HG03066 (cell line): ENCODE results near the gene EGFLAM.
"Not testable (repeated sequence)": the region's sequence is repeated elsewhere in the genome, so short reads cannot be mapped to it uniquely, and the experiment has no call there.

Experiments used
- ATAC-seq: cut with Tn5 transposase; IDR thresholded peaks from one replicate; pipeline ENCODE4 v1.9.1; 2021; ENCODE audit warnings: low read depth; ENCODE audit not compliant: unreplicated experiment

The EGFLAM gene

DNA sequence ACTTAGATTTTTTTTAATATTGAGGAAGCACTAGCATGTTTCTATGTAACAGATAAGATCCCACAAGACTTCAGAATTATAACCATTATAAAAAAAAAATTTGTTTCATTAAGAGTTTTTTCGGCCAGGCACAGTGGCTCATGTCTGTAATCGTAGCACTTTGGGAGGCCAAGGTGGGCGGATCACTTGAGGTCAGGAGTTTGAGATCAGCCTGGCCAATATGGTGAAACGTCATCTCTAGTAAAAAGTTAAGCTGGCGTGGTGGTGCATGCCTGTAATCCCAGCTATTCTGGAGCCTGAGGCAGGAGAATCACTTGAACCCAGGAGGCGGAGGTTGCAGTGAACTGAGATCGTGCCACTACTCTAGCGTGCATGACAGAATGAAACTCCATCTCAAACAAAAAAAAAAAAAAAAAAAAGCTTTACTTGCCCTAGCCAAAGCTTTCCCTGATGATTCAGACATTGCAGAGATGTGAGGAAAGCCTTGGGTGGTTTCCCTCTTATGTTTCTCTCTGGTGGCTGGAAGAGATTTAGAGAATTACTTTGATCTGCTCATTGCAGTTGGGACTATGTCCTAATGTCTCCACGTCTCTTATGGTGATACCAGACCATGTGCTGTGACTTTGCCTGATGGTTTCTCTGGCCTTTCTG, 65.4 kb downstream of the EGFLAM start:
- no peak for ATAC-seq

DNA sequence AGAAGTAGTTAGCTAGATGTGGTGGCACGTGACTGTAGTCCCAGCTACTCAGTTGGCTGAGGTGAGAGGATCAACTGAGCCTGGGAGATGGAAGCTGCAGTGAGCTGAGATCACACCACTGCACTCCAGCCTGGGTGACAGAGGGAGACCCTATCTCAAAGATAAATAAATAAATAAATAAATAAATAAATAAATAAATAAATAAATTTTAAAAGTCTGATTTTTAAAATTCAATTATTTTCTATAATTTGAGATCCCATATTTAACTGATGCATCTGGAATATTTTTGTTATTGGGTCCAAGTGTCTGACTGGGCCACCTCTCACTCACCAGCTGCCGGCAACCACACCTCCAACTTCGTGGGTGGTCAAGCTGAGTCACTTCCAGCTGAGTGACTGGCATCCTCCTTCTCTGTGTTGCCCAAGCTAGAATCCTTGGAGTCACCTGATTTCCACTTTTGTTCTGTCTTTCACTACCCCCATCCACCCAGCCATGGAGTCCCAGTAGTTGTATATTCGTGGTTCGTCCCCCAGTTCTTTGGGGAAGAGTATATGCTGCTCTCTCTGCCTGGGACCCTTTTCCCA, 70.9 kb downstream of the EGFLAM start:
- no peak for ATAC-seq

DNA sequence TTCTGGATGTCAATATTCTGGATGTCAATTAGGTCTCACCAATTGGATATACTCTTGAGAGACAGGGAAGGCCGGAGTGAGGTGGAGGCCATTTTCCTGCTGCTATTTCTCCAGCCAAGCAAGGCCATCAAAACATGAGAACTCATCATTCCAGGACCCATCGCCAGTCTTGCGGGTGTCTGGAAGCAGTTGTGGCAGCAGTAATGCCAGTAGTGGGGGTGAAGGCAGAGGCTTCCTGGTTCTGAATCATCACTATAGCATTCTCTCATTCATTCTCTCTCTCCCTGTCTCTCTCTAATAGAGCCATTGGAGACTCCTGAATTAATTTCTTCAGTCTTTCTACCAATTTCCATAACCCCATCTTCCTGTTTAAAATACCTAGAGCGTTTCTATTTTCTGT, 71.8 kb downstream of the EGFLAM start:
- no peak for ATAC-seq

DNA sequence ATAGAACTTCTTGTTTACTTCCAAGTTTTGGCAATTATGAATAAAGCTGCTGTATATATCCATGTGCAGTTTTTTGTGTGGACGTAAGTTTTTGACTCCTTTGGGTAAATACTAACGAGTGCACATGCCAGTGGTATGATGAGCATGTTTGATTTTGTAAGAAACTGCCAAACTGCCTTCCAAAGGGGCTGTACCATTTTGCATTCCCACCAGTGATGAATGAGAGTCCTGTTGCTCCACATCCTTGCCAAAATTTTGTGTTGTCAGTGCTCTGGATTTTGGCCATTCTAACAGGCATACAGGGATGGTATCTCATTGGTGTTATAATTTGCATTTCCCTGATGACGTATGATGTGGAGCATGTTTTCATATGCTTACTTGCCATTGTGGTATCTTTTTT, 73.5 kb downstream of the EGFLAM start:
- ATAC-seq: no peak

DNA sequence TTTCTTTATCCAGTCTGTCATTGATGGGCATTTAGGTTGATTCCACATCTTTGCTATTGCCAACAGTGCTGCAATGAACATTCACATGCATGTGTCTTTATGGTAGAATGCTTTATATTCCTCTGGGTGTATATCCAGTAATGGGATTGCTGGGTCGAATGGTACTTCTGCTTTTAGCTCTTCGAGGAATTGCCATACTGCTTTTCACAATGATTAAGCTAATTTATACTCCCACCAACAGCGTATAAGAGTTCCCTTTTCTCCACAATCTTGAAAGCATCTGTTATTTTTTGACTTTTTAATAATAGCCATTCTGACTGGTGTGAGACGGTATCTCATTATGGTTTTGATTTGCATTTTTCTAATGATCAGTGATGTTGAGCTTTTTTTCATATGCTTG, 74.8 kb downstream of the EGFLAM start:
- not testable (repeated sequence) for ATAC-seq

- ATAC-seq: no peak
Observed at GRCh38 chr5:38338455-38338854, 80.1 kb downstream of the EGFLAM start.

- ATAC-seq: no peak
Observed at GRCh38 chr5:38339446-38339845, 81.1 kb downstream of the EGFLAM start.

GRCh38 chr5:38341056-38341455, 82.7 kb downstream of the EGFLAM start:
- ATAC-seq: no peak

GRCh38 chr5:38341641-38342040, 83.3 kb downstream of the EGFLAM start:
- no peak for ATAC-seq

GRCh38 chr5:38342261-38342660, 83.9 kb downstream of the EGFLAM start:
- no peak for ATAC-seq

DNA sequence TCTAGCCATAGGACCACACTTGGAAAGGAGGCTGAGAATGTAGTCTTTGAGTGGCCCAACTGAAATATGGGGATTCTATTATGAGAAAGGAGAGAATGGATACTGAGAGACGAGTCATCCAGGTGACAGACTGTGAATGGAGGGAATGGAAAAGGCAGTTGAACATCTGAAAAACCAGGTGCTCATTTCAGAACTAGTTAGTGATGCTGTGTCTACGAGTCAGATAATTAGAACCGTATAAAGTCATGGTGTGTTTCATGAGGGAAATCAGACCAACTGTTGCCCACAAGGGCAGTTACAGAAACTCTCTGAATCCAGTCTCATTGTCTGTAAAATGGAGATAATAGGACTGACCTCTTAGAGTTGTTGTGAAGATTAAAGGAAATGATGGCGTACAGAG, 86.5 kb downstream of the EGFLAM start:
- no peak for ATAC-seq

GRCh38 chr5:38346593-38346992, 88.2 kb downstream of the EGFLAM start:
- no peak for ATAC-seq

GRCh38 chr5:38347040-38347763, 88.8 kb downstream of the EGFLAM start:
- no peak for ATAC-seq

DNA sequence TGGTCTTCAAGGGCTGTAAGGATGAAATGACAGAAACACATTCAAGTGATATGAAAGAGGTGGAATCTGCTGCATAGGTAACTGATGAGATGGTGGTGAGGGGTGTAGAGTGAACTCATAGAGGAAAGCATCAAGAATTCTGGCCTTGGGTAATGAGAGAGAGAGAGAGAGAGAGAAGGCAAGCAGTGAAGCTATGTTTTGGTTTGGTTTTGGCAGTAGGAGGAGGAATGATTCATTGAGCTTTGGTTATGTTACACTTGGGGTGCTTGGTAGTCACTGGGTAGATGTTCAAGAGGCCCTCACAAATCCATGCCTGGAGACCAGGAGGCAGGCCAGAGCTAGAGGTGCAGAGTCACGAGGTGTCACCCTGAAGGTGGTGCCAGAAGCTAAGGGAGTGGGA, 89.5 kb downstream of the EGFLAM start:
- ATAC-seq: no peak

GRCh38 chr5:38360323-38361061, 102.1 kb downstream of the EGFLAM start:
- no peak for ATAC-seq

DNA sequence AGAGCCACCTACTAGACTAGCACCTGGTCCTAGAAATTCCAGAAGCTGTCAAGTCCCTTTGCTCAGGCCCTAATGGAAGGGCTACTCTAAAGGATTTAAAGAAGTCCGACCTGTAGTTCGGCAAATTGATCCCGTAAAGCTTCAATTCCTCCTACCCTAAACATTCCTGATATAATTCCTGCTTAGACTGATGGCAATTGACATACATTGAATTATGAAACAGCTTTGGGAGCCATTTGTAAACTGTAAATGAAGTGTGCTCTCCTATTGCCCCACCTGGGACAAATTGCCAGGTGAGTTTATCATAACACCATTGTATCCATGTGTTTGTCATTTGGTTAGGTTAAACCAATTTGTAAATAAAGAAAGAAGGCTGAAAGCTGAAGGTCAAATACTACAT, 104.4 kb downstream of the EGFLAM start:
- ATAC-seq: no peak

GRCh38 chr5:38364825-38365224, 106.5 kb downstream of the EGFLAM start:
- ATAC-seq: no peak

- ATAC-seq: no peak
Observed at GRCh38 chr5:38367410-38367809, 109.1 kb downstream of the EGFLAM start.

DNA sequence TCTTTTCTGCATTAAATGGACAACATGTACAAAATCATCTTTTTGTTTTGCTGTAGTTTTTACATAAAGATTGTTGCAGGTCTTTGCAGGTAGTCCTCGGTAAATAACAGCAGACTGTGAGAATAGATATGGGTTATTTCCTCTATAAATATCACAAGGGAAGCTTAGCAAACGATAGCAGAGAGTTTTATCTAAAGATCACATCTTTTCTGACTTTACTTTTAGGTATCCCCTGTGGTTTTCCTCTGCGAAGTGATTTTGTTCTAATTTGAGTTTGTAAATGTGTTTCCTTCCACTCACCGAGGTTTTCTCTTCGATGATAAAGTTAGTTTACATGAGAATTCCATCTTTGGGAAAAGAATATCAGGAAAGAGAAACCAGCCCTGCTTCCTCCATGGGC, 109.6 kb downstream of the EGFLAM start:
- ATAC-seq: no peak

DNA sequence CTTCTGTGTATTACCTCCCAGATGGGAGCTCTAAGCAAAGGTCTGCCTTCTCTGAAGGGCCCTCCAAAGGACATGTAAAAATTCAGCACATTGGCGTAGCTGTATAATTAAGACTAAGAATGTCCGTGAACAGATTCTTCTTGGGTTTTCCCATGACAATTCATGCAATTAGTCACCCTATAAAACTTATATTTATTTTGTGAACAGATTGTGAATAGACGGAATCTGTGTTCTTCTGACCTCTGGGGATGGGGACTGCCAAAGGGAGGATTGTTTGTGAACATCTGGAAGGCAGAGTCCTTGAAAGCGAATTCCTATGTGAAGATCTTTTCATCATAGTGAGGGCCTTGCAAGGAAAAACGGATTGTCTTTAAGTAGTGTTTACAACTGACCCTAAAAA, 111.3 kb downstream of the EGFLAM start:
- ATAC-seq: no peak

- ATAC-seq: no peak
Observed at GRCh38 chr5:38370358-38371100, 112.2 kb downstream of the EGFLAM start.
